Measurements from ENCODE around the gene KLHL22.
A peak's percentile ranks its signal among the peaks of the same experiment; 100 is the strongest.

KLHL22 gene

DNA sequence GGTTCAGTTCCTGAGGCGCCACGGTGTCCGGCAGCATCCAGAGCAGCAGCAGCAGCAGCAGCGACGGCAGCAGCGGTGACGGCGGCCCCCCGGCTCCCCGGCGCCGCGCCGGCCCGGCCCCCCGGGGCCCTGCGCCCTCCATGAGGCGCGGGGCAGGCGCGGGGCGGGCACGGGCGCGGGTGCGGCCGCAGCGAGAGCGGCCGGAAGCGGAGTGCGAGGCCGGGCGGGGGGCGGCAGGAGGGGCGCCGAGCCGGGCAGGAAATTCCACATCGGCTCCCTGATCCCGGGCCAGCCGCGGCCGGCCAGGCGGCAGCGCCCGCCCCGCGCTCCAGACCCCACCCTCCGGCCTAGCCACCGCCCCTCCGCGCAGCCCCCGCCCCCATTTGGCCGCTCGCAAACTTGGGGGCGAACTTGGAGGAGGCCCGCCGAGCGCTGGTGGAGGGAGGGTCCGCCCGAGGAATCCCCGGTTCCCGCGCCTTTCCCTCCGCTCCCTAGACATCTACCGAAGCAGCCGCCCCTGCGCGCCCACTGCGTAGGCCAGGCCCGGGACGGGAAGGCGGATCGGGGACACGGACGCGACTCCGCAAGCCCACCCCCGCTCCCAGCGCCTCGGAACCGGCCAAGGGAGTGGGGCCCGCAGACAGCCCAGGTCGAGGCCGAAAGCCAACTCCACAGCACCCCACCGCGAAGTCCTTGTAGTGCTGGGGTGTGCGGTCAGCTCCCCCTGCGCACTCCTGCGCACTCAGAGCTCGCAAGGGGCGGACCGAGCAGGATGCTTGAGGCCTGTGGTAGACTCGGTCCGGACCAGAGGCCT, 57.8 kb downstream of the KLHL22 start, which contains the start of gene SCARF2:
Gene SCARF2, minus strand, starts transcription at position 213 of the 814 bp plus-strand sequence. Its CDS starts 71 bp downstream, at position 142.
- TF ChIP-seq, protein P1, sequence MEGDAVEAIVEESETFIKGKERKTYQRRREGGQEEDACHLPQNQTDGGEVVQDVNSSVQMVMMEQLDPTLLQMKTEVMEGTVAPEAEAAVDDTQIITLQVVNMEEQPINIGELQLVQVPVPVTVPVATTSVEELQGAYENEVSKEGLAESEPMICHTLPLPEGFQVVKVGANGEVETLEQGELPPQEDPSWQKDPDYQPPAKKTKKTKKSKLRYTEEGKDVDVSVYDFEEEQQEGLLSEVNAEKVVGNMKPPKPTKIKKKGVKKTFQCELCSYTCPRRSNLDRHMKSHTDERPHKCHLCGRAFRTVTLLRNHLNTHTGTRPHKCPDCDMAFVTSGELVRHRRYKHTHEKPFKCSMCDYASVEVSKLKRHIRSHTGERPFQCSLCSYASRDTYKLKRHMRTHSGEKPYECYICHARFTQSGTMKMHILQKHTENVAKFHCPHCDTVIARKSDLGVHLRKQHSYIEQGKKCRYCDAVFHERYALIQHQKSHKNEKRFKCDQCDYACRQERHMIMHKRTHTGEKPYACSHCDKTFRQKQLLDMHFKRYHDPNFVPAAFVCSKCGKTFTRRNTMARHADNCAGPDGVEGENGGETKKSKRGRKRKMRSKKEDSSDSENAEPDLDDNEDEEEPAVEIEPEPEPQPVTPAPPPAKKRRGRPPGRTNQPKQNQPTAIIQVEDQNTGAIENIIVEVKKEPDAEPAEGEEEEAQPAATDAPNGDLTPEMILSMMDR (IDR thresholded peaks at IDR 0.05): no peak
- H3K4me3 ChIP-seq: peak within 1 kb of the TSS; percentile 89
- H3K27ac ChIP-seq: peak within 1 kb of the TSS; percentile 91 to 98
- DNase-seq (ENCODE audit: low spot score): no peak

GRCh38 chr22:20436768-20437612, 58.6 kb downstream of the KLHL22 start:
- no peak for DNase-seq (ENCODE audit: low spot score)
- Histone ChIP-seq H3K27ac (peak overlapping the region; percentile 91 to 98), H3K4me3 (peak overlapping the region; percentile 89)
- TF ChIP-seq, protein P1 (IDR thresholded peaks at IDR 0.05): no peak

DNA sequence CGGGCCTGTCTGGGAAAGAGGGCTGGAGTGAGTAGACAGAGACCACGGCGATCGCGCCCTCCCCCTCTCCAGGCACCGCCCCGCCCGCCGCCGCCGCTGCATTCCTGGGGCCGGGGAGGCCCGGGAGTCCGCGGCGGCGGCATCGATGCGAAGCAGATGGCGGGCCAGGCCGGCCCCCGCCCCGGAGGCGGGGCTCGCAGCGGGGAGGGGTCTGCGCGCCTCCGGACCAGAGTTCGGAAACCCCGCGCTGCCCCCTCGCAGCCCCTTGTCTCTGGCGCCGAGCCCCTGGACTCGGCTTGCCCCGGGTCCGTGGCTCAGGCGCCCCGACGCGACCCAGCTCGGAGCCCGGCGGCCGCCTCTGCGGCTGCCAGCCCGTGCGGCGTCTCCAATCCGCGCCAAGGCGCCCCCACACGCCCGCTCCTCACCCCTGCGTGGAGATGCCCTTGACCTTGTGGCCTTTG, 59.3 kb downstream of the KLHL22 start:
- H3K27ac ChIP-seq: peak overlapping the region; percentile 91 to 98
- TF ChIP-seq, protein P1 (IDR thresholded peaks at IDR 0.05): no peak
- H3K4me3 ChIP-seq: peak overlapping the region; percentile 89

DNA sequence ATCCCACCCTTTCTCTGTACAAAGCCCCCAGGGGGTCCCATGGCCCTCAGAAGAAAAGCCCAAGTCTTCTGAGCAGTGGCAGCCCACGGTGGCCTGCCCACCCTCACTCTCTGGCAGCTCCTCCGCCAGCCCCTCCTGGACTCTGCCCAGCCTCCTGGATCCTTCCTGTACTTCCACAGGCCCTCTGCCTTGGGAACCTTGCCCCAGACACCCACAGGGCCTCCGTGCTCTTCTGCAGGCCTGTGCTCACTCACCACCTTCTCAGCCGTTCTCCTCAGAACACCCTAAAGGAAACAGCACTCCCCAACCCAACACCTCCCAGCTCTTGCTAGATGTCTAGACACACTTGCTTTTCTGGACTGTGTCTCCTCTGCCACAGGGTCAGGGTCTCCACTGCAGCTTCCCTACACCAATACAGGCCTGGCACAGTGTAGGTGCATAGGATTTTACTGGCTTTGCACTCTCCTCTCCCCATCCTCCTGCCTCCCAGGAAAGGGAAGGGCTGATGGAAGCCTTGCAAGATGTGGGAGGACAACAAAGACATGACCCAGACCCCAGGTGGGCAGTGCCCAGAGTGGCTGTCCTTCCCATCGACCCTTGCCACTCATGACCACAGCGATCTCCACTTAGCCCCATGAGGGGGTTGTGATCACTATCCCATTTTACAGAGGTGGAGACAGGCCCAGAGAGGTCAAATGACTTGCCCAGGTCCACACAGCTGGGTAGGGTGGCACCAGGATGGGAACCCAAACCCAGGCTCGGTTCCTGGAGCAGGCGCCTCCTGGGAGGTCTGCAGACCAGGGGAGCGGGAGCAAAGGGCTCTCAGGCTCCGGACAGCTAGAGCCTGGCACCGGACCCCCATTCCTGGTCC, 59.9 kb downstream of the KLHL22 start:
- H3K4me3 ChIP-seq: peak overlapping the region; percentile 89
- TF ChIP-seq, protein P1 (IDR thresholded peaks at IDR 0.05): no peak
- H3K27ac ChIP-seq: peak overlapping the region; percentile 91 to 98
- DNase-seq (ENCODE audit: low spot score): no peak

More for the DNA sequence above, 59.3 kb downstream of the KLHL22 start:
- DNase-seq (ENCODE audit: low spot score): no peak

GRCh38 chr22:20434773-20435172, 60.8 kb downstream of the KLHL22 start:
- H3K4me3 ChIP-seq: no peak overlapping the region
- TF ChIP-seq, protein P1 (IDR thresholded peaks at IDR 0.05): no peak
- peak overlapping the region in 1 of 2 donors; percentile 1 for H3K27ac ChIP-seq
- DNase-seq (ENCODE audit: low spot score): no peak

DNA sequence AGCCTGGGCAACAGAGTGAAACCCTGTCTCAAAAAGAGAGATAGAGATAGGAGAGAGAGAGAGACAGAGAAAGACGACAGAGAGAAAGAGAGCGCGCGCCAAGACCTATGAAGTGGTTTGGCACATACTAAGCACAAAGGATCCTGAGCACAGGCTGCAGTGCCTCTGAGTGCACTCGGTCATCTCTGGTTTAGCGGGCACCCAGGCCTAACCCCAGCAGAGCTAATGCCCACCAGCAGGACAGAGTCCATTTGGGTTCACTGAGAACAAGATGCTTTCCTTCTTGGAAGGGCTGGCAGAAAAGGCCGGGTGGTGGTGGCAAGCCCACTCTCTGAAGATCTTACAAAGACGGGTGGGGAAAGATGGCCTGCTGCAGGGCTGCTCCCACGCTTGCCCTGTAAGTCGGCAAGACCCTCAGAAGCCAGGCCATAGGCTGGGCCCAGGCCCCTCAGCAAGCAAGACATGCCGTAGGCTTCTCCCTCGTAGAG, 61.3 kb downstream of the KLHL22 start:
- Histone ChIP-seq H3K27ac (no peak overlapping the region), H3K4me3 (no peak overlapping the region)
- DNase-seq (ENCODE audit: low spot score): no peak
- TF ChIP-seq, protein P1 (IDR thresholded peaks at IDR 0.05): no peak

Measured in coronary artery (tissue), 2 donors.